GM23338 (cell line): Measurements from ENCODE around the gene FAM193B. TPM values are rescaled to one million over a fixed set of nuclear protein-coding genes. Genes with fewer than 3 reads are reported as not detected.

ENCODE experiments used
- ATAC-seq: fragments of 200-7000 bp; cut with Tn5 transposase; 3 replicates; pipeline ENCODE4 v1.9.1; 2020
- DNase-seq: peaks from one replicate; pipeline ENCODE4 v3.0.0-alpha.2; 2015; ENCODE audit warnings: low spot score
- H2AFZ ChIP-seq: fragments of 200-600 bp; sonication (generic); 2 replicates; pipeline ENCODE4 v1.8.0; 2016; ENCODE audit warnings: antibody characterized with exemption, mild to moderate bottlenecking, moderate library complexity
- H3F3A ChIP-seq: fragments of 200-600 bp; sonication (generic); replicated peaks from 2 replicates; pipeline ENCODE4 v1.8.0; 2017; ENCODE audit warnings: antibody characterized with exemption, mixed run types, low read depth
- H3K27ac ChIP-seq: fragments of 200-600 bp; sonication (generic); 2 replicates; pipeline ENCODE4 v1.6.1; 2016; ENCODE audit warnings: low read depth
- H3K27me3 ChIP-seq: fragments of 200-600 bp; sonication (generic); 2 replicates; pipeline ENCODE4 v1.8.0; 2016; ENCODE audit warnings: mild to moderate bottlenecking, mixed run types, moderate library complexity; ENCODE audit not compliant: insufficient read depth
- H3K36me3 ChIP-seq: fragments of 200-600 bp; sonication (generic); 2 replicates; pipeline ENCODE4 v1.8.0; 2016; ENCODE audit warnings: mild to moderate bottlenecking; ENCODE audit not compliant: insufficient read depth
- H3K4me1 ChIP-seq: fragments of 200-600 bp; sonication (generic); 2 replicates; pipeline ENCODE4 v1.8.0; 2016; ENCODE audit warnings: mild to moderate bottlenecking, moderate library complexity; ENCODE audit not compliant: insufficient read depth
- H3K4me2 ChIP-seq: fragments of 200-600 bp; sonication (generic); 2 replicates; pipeline ENCODE4 v1.7.1; 2017; ENCODE audit warnings: mixed run types
- H3K4me3 ChIP-seq: fragments of 200-600 bp; sonication (generic); 2 replicates; pipeline ENCODE4 v1.6.1; 2016; ENCODE audit warnings: mixed run types
- H3K79me2 ChIP-seq: fragments of 200-600 bp; sonication (generic); replicated peaks from 2 replicates; pipeline ENCODE4 v1.8.0; 2017; ENCODE audit warnings: mild to moderate bottlenecking; ENCODE audit not compliant: insufficient read depth
- H3K9me2 ChIP-seq: fragments of 200-600 bp; sonication (generic); 2 replicates; pipeline ENCODE4 v1.8.0; 2017; ENCODE audit not compliant: insufficient read depth
- H4K20me1 ChIP-seq: fragments of 200-600 bp; sonication (generic); replicated peaks from 2 replicates; pipeline ENCODE4 v1.8.0; 2017; ENCODE audit warnings: mild to moderate bottlenecking; ENCODE audit not compliant: insufficient read depth
- H3K27ac Mint-ChIP-seq: 2 replicates; pipeline ENCODE4 v1.8.0; 2020; ENCODE audit warnings: inconsistent platforms, mild to moderate bottlenecking, moderate library complexity, mixed read lengths
- H3K27me3 Mint-ChIP-seq: 3 replicates; pipeline ENCODE4 v1.8.0; 2022; ENCODE audit warnings: low read depth, mild to moderate bottlenecking, moderate library complexity, mixed read lengths, inconsistent platforms; ENCODE audit not compliant: insufficient read depth, poor library complexity
- H3K36me3 Mint-ChIP-seq: 3 replicates; pipeline ENCODE4 v1.8.0; 2021; ENCODE audit warnings: low read depth, mild to moderate bottlenecking, inconsistent platforms, moderate library complexity, mixed read lengths
- H3K4me1 Mint-ChIP-seq: 3 replicates; pipeline ENCODE4 v1.8.0; 2020; ENCODE audit warnings: mild to moderate bottlenecking, inconsistent platforms, mixed read lengths
- H3K4me3 Mint-ChIP-seq: 3 replicates; pipeline ENCODE4 v1.8.0; 2021; ENCODE audit warnings: moderate library complexity, mild to moderate bottlenecking, inconsistent platforms, mixed read lengths
- H3K9me3 Mint-ChIP-seq: 3 replicates; pipeline ENCODE4 v1.8.0; 2020; ENCODE audit warnings: moderate library complexity, mild to moderate bottlenecking, inconsistent platforms, mixed read lengths
- CREB1 ChIP-seq: fragments of 250-450 bp; sonication (Bioruptor Pico); IDR thresholded peaks from 2 replicates; pipeline ENCODE4 v1.5.0; 2020; ENCODE audit warnings: low read depth, mild to moderate bottlenecking, moderate library complexity
- CTCF ChIP-seq, 2 experiments: fragments of 200-600 bp in 1 of 2; sonication (generic) in 1 of 2; conservative IDR thresholded peaks; 2 replicates each; pipeline versions ENCODE4 v1.5.1 to v1.6.1; 2016 to 2017; ENCODE audit warnings: antibody characterized with exemption in 2 of 2, low read depth in 2 of 2, mild to moderate bottlenecking in 2 of 2, moderate library complexity in 1 of 2
- EZH2phosphoT487 ChIP-seq: fragments of 200-600 bp; sonication (generic); IDR thresholded peaks from one replicate; pipeline ENCODE4 v1.8.1; 2018; ENCODE audit warnings: antibody characterized with exemption; ENCODE audit not compliant: unreplicated experiment
- JUNB ChIP-seq: IDR thresholded peaks from one replicate; pipeline ENCODE4 v1.6.1; 2016; ENCODE audit warnings: antibody characterized with exemption; ENCODE audit not compliant: unreplicated experiment
- NANOG ChIP-seq: IDR thresholded peaks from 2 replicates; pipeline ENCODE4 v1.6.1; 2016; ENCODE audit warnings: antibody characterized with exemption, borderline replicate concordance
- POLR2AphosphoS5 ChIP-seq: IDR thresholded peaks from 2 replicates; pipeline ENCODE4 v1.6.1; 2016; ENCODE audit warnings: antibody characterized with exemption, low read depth
- STAT1 ChIP-seq: IDR thresholded peaks from one replicate; pipeline ENCODE4 v1.6.1; 2016; ENCODE audit warnings: antibody characterized with exemption; ENCODE audit not compliant: unreplicated experiment
- ZNF114 ChIP-seq: fragments of 250-450 bp; sonication (Bioruptor Pico); IDR thresholded peaks from 2 replicates; pipeline ENCODE4 v1.5.0; 2020; ENCODE audit warnings: mild to moderate bottlenecking, moderate library complexity
- ZNF331 ChIP-seq: fragments of 250-450 bp; sonication (Bioruptor Pico); IDR thresholded peaks from 2 replicates; pipeline ENCODE4 v1.5.0; 2020; ENCODE audit warnings: low read depth, mild to moderate bottlenecking, moderate library complexity
- polyA plus RNA-seq: library from polyadenylated mRNA; unstranded; fragments of >200 nt; fragmentation: Nextera tagmentation; extraction: Ambion mirVana; gene quantifications from 2 replicates; pipeline ENCODE4 v1.2.1, GENCODE V29; 2016
- total RNA-seq: library from RNA; depleted of rRNA; stranded (reverse); fragments of >200 nt; shearing (Covaris generic); gene quantifications from 2 replicates; pipeline ENCODE4 v1.2.3, GENCODE V29; 2014
- TF ChIP-seq, protein P1 (sequence below): IDR thresholded peaks from 2 replicates; pipeline ENCODE4 v1.6.1; 2016; ENCODE audit warnings: antibody characterized with exemption

Gene FAM193B
- total and polyA plus RNA-seq, 2 experiments from 2014 or later: 44.4 to 58.6 TPM

DNA sequence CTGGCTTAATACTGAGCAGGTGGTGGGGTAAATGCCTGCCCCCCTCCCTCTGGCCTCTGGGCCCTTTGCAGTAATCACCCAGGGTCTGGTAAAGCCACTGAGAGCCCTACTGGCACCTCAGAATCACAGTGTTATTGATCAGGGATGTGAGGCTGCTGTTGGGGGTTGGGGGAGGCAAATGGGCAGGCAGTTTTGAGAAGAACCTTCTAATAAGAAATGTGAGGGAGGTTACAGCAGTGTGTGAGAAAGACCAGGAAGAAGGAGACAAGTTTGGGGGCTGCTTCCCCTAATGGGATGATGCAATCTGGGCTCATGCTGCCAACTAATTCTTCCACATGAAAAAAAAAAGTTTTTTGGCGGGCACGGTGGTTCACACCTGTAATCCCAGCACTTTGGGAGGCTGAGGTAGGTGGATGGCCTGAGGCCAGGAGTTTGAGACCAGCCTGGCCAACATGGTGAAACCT, 42.4 kb upstream of the FAM193B start:
- Histone ChIP-seq H3K27ac (no peak overlapping the region), H4K20me1 (peaks cover 6% of the 10 kb centered on the region), H3K4me3 (no peak overlapping the region), H2AFZ (no peak overlapping the region), H3K4me1 (peaks cover 8% of the 10 kb centered on the region; the same call in 1 of the 2 replicates), H3F3A (peaks cover 25% of the 10 kb centered on the region; the same call in 1 of the 2 replicates), H3K9me2 (no peaks in the 10 kb centered on the region), H3K4me2 (no peak overlapping the region), H3K36me3 (peaks cover 16% of the 10 kb centered on the region), H3K27me3 (peaks cover 7% of the 10 kb centered on the region; the same call in 1 of the 2 replicates), H3K79me2 (peaks cover 16% of the 10 kb centered on the region; the same call in 1 of the 2 replicates)
- Mint-ChIP-seq H3K36me3 (peaks cover 47% of the 10 kb centered on the region), H3K4me3 (no peak overlapping the region), H3K27ac (no peak overlapping the region), H3K4me1 (peaks cover 10% of the 10 kb centered on the region), H3K27me3 (peaks cover 15% of the 10 kb centered on the region), H3K9me3 (no peaks in the 10 kb centered on the region; the same call in 2 of the 3 replicates)
- no peak for TF ChIP-seq NANOG
- DNase-seq (no peak), ATAC-seq (no peak)

GRCh38 chr5:177595991-177596774, 41.8 kb upstream of the FAM193B start:
- Histone ChIP-seq H3K4me2 (no peak overlapping the region), H3K36me3 (peaks cover 16% of the 10 kb centered on the region), H3K27me3 (peaks cover 7% of the 10 kb centered on the region; the same call in 1 of the 2 replicates), H3F3A (peaks cover 23% of the 10 kb centered on the region; the same call in 1 of the 2 replicates), H3K79me2 (peaks cover 16% of the 10 kb centered on the region; the same call in 1 of the 2 replicates), H4K20me1 (peaks cover 3% of the 10 kb centered on the region), H2AFZ (no peak overlapping the region), H3K9me2 (no peaks in the 10 kb centered on the region), H3K27ac (no peak overlapping the region), H3K4me1 (peaks cover 8% of the 10 kb centered on the region; the same call in 1 of the 2 replicates), H3K4me3 (no peak overlapping the region)
- Mint-ChIP-seq H3K9me3 (no peaks in the 10 kb centered on the region; the same call in 2 of the 3 replicates), H3K36me3 (peaks cover 47% of the 10 kb centered on the region), H3K4me1 (peaks cover 15% of the 10 kb centered on the region), H3K27me3 (peaks cover 14% of the 10 kb centered on the region), H3K4me3 (no peak overlapping the region), H3K27ac (no peak overlapping the region)
- ATAC-seq (no peak), DNase-seq (no peak)
- no peak for TF ChIP-seq STAT1
- TF ChIP-seq, protein P1, sequence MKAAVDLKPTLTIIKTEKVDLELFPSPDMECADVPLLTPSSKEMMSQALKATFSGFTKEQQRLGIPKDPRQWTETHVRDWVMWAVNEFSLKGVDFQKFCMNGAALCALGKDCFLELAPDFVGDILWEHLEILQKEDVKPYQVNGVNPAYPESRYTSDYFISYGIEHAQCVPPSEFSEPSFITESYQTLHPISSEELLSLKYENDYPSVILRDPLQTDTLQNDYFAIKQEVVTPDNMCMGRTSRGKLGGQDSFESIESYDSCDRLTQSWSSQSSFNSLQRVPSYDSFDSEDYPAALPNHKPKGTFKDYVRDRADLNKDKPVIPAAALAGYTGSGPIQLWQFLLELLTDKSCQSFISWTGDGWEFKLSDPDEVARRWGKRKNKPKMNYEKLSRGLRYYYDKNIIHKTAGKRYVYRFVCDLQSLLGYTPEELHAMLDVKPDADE: no peak

DNA sequence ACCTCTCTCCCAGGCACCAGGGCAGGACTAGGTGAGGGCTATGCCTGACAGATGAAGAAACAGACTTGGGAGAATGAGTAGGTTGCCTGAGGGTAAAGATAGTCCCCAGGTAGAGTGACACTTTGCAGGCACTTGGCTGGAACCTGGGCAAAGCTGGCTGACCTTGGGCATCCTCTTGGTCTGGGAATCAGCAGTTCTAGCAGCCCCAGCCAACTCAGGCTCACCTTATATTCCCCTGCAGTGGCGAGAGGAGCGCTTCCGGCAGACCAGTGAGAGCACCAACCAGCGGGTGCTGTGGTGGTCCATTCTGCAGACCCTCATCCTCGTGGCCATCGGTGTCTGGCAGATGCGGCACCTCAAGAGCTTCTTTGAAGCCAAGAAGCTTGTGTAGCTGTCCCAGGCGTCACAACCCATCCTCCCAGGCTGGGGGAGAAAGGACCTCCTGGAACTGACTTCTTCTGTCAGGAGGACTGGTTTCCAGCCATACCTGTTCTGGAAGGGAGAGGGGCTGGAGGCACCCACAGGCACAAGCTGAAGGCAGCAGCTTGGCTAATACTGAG, 40.7 kb upstream of the FAM193B start:
- H3K27me3 Mint-ChIP-seq: peaks cover 10% of the 10 kb centered on the region
- no peak for TF ChIP-seq ZNF114
- TF ChIP-seq POLR2AphosphoS5: no peak
- TF ChIP-seq CTCF (conservative IDR thresholded peaks at IDR 0.05; ENCODE audit: low read depth in 2 of 2): no peak
- TF ChIP-seq, protein P1: no peak
- TF ChIP-seq ZNF331 (CRISPR knock-in tag): no peak
- TF ChIP-seq STAT1: no peak
- TF ChIP-seq CREB1 (CRISPR knock-in tag): no peak
- no peak for TF ChIP-seq JUNB
- no peak for TF ChIP-seq EZH2phosphoT487

More for the DNA sequence above, 40.7 kb upstream of the FAM193B start:
- H3K27ac ChIP-seq: no peak overlapping the region
- 0 out of 2 replicates have a peak, but pooled peaks cover 5% of the 10 kb centered on the region for H3K27me3 ChIP-seq
- H4K20me1 ChIP-seq: no peaks in the 10 kb centered on the region; the same call in 1 of the 2 replicates
- H2AFZ ChIP-seq: no peak overlapping the region
- no peak overlapping the region for H3K4me2 ChIP-seq
- H3K27ac Mint-ChIP-seq: no peak overlapping the region
- peaks cover 11% of the 10 kb centered on the region; the same call in 1 of the 2 replicates for H3K79me2 ChIP-seq
- H3K9me3 Mint-ChIP-seq: no peaks in the 10 kb centered on the region; the same call in 2 of the 3 replicates
- no peak for ATAC-seq
- H3K4me3 ChIP-seq: no peak overlapping the region
- H3K9me2 ChIP-seq: no peaks in the 10 kb centered on the region
- H3K4me3 Mint-ChIP-seq: no peak overlapping the region
- peaks cover 7% of the 10 kb centered on the region for H3K4me1 Mint-ChIP-seq
- peaks cover 44% of the 10 kb centered on the region for H3K36me3 Mint-ChIP-seq
- no peak for DNase-seq
- H3F3A ChIP-seq: peaks cover 14% of the 10 kb centered on the region; the same call in 1 of the 2 replicates
- H3K36me3 ChIP-seq: peaks cover 16% of the 10 kb centered on the region
- peaks cover 4% of the 10 kb centered on the region; the same call in 1 of the 2 replicates for H3K4me1 ChIP-seq
